Activated effector memory CD4-positive, alpha-beta T cell treated with anti-CD3 and anti-CD28 coated beads, Interleukin-2, amount 50 U/mL, for 16 hours (primary cell): Measurements from ENCODE around the gene TNFRSF14.
"Not testable (repeated sequence)": the region's sequence is repeated elsewhere in the genome, so short reads cannot be mapped to it uniquely, and the experiment has no call there.

Experiments
- DNase-seq: peaks from one replicate; pipeline ENCODE4 v3.0.0-alpha.2; 2020

The TNFRSF14 gene

DNA sequence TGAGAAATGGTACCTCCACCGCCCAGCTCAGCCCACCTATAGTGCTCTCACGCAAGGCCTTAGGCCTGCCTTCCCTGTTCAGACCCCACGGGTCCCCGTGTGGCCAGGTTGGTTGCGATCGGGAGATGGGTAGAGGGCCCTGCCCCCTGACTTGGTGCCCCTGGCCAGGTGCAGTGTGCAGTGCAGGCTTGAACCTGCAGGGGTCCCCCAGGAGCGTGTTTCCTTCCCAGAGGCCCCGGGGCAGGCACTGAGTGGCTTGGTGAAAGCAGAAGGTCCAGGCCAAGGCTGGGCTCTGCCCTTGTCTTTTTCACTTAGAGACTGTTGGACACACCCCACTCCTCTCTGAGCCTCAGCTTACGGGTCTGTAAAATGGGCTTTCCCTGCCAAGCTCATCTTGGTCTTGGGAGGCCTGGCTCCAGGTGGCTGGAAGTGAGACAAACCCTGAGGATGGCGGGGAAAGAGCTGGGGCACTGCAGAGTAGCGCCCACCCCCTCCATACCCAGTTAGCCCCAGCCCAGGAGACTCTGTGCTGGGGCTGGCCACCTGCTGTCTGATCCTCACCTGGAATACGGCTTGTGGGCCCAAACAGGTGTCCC is 16.8 kb upstream of the TNFRSF14 start:
- DNase-seq: peak; percentile 76

DNA sequence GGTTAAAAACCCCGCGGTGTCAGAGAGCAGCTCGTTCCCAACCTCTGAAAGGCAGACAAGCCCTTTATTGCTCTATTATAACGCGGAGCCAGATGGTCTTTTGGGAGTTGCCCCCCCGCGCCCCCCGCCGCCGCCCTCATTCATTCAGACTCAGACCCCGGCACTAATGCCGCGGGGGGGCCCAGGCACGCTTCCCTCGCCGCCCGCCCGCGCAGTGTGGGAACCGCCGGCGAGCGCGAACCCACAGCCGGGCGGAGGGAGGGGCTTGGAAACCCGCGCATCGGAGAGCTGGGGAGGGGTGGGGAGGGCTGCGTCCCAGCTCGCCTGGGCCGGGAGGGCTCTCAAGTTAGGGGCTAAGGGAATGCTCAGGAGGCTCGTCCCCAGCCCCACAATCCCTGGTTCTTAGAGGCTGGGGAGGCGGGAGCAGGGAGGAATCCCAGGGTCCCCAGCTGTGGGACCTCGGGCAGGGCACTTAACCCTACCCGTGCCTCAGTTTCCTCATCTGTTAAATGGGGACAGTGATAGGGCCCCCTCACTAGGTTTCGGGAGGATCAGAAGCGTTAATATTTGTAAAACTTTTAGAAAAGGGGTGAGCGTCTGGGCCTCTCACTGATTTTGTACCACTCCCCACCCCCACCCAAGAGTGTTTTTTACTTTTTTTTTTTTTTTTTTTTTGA is 15.2 kb upstream of the TNFRSF14 start:
- no peak for DNase-seq

DNA sequence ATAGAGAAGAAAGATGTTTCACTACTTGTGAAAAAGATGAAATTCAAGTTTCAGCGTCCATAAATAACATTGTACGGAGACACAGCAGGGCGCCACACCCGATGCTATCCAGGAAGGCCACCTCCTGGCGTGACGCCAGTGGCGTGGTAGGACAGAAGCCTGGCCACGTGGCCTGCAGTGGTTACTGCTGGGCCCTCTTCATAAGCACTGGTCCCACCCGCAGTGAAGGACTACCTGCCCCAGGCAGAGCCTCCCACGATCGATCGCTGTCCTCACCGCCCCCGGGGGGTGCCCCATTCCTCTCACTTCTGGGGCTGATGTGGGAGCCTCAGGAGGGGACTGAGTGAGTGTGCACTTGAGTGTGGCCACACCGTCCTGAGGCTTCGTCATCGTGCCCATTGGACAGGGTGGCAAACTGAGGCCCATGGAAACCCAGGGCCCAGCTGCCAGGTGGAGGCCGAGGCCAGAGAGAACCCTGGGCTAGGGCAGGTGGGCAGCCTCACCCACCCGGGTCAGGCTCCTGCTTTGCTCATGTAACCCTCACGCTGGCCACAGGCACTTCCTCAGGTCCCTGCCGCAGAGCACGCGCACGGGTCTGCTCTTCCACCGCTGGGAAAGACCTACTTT is 14.4 kb upstream of the TNFRSF14 start:
- DNase-seq: no peak

DNA sequence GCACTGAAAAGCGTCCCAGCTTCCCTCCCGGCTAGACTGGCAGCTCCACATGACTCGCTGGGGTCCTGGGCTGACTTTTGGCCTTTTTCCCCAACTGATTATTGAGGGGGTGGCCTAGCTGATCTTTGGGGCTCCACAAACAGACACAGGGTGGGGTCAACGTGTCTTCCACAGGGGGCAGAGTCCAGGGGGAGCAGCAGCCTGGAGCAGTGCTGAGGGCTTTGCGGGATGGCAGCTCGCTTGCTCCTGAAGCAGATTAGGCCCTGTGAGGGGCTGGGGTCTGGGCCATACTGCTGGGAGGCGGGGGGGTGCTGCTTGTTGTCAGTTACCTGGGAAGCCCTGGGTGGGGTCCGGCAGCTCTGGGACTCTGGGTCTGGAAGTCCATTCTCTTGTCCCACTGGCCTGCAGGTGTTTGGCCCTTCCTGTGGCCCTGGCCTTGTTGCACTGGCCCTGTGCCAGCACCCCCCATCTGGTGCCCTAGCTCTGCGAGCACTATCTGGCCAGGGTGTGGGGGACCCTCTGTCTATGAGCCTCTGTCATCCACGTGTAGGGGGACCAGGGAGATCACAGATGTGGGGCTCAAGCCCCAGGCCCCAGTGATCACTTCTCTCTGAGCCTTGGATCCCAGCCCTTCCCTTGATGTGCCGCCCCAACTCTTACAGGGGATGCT is 13.8 kb upstream of the TNFRSF14 start:
- DNase-seq: no peak

DNA sequence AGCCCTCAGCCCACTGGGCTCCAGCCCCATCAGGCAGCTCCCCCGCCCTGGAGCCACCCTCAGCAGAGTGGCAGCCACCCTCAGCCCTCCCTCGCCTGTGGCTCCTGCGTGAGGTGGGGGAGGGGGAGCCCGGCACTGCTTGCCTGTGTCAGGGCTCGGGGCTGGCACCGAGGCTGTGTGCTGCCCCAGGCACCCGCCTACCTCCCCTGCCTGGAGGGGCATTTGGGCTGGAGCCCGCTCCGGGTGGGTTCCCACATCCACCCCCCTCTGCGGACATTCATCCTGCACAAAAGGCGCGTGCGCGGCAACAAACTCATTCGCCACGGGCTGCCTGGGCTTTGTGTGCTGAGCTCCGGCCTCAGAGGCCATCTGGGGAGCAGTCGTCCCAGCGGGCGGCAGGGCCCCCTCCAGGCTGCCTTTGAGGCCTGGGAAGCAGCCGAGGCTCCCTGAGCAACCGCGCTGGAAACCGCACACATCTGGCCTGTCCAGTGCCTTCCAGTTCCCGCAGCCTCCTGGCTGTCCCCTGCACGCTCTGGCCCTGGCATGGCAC is 12.6 kb upstream of the TNFRSF14 start:
- DNase-seq: peak; percentile 78

DNA sequence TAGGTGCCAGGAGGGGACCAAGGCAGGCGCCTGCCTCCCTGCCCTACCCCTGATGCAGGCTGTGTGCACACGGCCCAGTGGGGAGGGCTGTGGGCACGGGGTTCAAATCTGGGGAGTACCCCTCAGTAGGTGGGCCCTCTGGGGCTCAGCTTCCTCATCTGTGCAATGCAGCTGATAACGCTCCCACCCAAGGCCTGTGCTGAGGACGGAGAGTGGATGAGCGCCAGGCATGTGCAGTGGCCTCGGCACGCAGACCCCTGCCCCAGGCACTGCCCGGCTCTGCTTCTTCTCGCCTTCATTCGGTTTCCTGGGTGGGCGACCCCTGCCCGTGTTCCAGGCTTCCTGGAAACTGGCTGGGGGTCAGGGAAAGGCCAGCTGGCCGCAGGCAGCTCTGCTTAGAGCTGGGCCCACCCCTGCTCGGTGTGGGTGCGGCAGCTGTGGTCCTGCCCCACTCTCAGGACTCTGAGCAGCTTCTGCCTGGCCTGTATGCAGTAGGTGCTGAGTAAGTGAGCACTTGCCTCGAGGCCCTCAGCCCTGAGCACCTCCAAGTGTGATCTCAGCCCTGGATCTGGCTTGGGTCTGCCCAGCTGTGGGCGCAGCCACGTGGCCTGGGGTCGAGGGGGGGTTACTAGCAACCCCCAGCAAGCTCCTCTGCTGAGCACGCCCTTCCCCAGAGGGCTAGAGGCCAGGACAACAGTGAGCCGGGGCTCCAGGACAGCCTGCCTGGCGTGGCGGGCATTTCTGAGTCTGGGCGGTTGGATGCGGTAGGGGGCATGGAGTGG is 11.9 kb upstream of the TNFRSF14 start:
- no peak for DNase-seq

DNA sequence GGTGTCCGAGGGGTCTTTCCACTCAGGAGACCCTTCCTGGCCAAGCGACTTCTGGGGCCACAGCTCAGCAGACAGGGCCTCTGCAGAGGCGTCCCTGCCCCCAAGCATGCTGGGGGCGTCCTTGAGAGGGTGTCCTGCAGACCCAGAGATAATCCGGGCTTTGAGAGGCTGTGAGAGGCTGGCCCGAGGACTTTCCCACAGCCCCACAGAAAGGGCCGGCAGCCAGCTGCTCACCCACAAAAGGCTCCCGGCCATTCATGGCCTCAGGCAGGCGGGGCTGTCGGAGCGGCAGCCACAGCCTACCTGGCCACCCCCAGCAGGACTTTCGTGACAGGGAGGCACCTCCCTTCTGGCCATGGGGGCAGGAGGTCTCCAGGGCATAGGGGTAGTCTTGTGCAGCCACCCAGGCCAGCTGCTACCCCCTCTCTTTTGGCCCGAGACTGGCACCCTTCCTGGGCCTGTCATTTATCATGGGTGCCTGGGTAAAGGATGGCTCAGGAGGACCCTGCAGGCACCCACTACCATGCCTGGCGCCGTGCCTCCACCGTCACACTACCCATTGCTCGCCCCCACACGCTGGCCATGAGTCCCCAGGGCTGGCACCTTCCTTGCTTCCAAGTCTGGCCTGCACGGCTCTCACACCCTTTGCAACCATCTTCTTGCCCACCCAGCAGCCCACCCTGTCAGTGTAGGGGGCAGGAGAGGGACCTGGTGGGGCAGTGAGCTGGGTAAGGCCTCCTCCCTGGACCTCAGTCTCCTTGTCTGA is 11.1 kb upstream of the TNFRSF14 start:
- no peak for DNase-seq

DNA sequence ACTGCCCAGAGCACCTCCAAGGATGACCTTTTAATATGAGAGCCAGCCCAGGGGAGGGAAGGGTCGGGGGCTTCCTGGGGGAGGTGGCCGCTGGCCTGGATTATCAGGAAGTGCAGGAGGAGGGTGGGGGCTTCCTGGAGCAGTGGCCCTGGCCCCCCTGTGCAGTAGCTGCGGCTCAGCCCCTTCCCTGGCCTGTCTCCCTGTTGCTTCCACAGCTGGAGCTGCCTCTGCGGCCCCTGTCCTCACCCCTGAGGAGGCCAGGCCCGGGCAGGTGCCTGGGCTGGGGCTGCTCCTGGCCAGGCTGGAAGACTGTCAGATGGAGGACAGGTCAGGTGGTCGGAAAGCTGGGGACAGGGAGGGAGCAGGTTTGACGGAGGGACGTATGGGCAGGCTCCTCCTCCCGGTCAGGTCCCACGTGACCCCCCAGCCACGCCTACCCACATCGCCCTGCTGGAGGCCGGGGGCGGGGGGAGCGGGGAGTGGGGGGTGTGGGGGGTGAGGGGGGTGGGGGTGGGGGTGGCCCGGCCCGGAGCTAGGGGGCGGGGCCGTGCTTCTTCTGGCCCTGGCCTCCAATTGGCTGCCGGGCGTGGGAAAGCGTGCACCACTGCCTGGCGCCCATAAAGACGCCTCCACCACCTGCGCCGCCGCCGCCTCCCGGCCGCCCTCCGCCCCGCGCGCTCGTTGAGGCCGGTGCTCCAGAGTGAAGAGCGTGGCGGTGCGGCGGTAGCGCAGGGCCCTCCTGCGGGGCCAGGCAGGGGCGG is 10.2 kb upstream of the TNFRSF14 start:
- DNase-seq: peak; percentile 95

DNA sequence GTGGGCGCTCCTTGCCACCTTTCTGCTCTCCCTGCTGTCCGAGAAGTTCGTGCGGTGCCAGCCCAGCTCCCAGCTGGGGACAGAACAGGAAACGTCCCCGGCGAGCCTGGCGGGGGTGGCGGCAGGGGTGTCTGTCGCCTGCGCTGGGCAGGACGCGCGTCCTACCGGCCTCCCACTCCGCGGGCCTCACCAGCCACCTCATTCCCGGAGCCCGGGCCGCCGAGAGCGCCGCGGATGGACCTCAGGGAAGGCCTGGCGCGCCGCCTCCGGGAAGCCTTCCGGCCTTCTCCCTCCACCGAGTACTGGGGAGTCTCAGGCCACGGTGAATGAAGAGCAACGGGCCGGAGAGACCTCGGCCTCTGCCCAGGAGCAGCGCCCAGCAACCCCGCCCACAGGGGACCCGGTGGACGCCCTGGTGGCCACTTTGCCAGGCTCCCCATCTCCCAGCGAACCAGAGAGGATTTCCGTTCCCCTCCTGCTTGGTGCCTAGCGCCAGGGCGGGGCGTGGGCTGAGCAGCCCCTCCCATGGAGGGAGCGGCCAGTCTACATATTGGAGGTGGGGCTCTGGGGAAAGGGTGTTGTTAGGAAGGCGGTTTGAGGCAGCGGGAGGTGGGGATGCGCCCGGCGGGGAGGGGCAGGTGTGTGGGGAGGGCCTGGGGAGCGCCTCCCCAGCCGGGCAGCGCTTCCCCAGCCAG is 9.5 kb upstream of the TNFRSF14 start:
- peak; percentile 94 for DNase-seq

DNA sequence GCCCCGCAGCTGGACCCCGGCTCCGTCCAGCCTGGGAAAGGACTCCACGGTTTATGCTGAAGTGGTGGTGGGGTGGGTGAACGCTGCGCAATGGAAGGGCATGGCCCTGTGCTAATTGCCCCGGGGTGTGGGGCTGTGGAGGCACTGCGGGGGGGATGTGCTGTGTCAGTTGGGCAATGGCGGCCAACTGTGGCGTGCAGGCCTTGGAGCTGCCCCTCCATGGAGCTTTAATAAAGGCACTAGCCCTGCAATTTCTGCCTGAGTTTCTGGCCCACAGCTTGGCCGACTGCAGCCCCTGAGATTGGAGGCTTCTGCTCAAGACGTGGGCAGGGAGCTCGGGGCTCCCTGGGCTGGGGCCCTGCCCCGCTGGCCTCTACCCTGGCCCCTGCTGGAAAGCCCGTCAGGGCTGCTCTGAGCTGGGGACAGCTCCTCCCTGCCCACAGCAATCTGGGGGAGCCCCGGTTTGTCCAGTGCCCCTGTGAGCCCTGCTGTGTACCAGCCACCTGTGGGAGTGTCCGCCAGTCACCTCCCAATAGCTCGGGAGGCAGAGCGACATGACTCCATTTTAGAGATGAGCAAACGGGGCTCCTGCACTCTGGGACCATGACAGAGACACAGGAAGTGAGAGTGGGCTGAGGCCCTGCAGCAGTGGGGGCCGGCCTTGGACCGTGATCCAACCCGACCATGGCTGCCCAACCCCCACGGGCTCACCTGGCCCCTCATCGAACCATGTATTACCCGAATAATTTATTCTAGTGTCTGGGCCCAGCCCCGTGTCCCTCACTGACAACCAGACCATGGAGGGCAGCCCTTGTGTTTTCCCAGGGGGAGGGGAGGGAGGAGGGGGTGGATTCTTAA is 8.7 kb upstream of the TNFRSF14 start:
- DNase-seq: peak; percentile 81

DNA sequence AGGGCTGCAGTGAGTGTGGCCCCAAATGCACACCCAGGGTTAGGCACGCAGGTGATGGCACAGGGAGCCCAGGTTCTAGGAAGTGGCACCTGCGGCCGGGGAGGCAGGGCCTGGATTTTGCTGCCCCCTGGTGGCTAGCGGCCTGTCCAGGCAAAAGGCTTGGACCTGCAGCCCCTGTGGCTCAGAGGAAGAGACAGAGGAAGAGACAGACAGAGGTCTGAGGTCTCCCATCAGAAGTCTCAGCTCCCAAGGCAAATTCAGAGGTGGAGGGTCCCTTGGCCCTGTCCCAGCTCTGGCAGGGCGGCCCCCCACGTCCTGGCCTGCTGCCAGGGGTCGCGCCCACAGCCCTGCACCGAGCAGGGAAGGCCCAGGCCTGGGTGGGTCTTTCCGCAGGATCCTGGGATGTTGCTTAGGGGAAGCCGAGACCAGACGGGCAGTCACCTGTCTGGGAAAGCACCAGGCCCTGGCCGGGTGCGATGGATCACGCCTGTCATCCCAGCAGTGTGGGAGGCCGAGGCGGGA is 8.0 kb upstream of the TNFRSF14 start:
- DNase-seq: peak; percentile 94

DNA sequence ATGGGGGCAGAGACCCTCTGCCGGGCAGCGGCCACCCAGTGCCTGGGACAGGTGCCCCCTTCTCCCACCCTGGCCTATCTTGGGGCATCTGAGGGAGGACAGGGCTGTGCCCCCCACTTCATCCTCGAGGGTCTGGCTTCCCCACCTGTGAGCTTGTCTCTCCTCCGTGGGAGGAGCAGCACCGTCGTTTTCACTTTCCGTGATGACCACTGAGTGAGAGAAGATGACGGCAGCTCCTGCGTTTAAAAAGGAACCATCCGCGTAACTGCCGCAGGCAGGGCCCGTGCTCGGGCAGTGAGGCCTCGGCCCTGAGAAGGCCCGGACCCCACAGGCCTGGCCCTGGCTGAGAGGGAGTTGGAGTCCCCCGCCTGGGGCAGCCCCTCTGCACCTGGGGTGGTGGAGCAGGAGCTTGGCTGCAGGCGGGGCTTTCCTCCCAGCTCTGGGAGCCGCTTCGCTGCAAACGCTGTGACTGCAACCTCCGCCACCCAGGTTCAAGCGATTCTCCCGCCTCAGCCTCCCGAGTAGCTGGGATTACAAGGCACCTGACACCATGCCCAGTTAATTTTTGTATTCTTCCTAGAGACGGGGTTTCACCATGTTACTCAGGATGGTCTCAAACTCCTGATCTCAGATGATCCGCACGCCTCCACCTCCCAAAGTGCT is 6.7 kb upstream of the TNFRSF14 start:
- not testable (repeated sequence) for DNase-seq

DNA sequence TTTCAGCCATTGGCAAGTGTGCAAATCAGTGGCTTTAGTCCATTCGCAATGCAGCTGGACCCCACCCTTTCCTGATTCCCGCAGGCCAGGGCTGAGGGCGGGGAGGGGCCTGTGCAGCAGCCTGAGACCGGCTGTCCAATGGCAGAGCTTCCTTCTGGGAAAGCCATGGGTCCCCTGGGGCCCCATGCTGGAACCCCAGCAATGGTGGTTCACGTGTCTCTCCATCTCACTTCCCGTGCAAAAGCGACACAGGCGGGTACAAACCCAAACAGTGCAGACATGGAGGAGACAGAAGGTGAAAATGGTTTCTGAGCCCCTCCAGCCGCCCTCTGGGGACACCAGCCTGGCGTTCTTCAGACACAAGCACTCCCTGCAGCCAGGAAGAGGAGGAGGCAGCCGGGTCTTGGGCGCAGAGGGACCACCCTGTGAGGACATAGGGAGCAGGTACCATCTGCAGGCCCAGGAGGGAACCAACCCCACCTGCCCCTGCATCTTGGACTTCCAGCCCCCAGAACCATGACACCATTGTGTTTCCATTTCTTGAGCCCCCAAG is 5.8 kb upstream of the TNFRSF14 start:
- DNase-seq: not testable (repeated sequence)

DNA sequence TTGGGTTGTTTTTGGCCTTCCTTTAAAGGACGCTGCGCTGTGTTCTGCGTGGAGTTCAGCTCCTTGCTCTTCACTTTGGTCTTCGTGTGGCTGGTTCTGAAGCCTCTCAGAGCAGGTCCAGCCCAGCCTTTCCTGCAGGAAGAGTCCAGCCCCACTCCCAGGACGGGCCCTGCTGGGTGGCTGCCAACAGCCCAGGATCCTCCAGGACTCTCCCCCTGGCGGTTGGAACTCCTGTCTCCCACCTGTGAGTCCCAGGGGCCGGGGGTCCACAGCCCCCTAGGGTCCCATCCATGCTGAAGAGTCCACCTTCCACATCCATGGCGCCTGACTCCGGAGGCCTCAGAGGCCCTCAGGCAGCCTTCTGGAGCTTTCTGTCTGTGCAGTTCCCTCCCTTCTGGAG is 4.6 kb upstream of the TNFRSF14 start:
- not testable (repeated sequence) for DNase-seq

DNA sequence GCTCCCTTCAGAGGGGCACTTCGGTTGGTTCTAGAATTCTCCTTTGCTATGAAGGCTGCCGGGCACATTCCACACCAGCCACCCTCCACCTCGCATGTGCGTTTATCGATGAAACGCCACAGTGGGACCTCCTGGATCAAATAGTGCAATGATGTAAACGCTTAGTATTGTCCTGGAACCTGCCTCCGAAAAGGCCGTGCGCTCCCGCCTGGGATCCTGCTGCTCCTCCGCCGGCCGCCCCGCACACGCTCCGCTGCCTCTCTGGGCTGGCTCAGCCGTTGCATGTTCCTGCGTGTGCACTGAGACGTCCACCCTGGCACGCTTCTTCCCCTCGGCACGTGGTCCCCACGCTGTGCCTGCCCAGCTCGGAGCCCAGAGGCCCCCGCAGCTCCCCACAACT is 4.0 kb upstream of the TNFRSF14 start:
- no peak for DNase-seq

DNA sequence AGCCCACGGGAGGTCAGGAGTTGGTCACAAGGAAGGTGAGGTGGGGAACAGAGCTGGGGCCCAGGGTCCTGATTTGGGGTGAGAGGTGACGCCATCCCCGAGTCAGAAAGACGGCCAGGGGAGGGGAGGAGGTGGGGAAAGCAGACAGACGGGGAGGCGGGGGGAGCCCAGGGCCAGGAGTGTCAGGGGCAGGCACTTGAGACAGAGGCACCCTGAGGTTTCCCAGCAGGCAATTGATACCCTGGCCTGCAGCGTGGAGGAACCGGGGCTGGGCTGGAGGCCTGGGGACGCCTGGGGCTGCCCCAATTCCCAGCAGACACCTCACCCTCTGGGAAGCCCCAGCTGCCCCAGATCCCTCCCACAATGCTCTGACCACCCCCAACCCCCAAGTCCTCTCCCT is 3.1 kb upstream of the TNFRSF14 start:
- not testable (repeated sequence) for DNase-seq

DNA sequence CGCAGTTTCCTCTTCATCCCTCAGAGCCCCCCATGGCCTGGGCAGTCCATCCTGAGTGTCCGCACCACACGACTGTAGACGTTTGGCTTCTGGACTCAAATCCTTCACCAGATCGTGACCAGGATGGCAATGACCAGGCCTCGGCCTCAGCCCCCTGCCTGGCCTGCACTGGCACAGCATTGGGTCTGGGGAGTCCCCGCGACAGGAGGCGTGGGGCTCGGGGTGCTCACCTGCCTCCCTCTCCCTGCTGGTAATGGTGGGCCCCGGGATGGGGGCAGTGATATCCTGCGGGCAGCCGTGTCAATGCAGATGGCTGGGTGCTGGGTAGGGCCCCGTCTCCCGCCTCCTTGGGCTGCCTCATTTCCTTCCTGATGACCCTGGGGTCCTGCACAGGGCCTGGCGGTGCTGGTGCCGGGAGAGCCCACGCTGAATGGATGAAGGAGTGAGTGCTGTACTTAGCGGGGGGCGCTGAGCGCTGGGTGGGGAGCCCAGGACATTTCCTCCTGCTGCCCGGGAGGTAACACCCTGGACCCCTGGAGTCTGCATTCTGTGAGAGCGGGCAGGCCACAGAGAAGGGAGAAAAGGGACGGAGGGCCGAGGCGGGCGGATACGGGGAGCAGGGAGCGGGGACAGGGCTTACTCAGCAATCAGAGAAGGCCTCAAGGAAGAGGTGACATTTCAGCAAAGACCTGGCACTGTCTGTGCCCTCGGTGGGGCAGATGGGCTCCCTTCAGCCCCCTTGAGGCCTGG is 2.1 kb upstream of the TNFRSF14 start:
- DNase-seq: no peak
